Tibial nerve (tissue), 4 donors: ENCODE results near the gene RNF121.

ENCODE experiments used
- EP300 ChIP-seq, 2 donors: sonication (generic); formaldehyde crosslinking; IDR thresholded peaks; one replicate each; pipeline ENCODE4 v1.6.1; 2017; ENCODE audit warnings: antibody characterized with exemption in 2 of 2, mild to moderate bottlenecking in 1 of 2
- POLR2A ChIP-seq, 2 donors: fragments of 450-650 bp; IDR thresholded peaks; one replicate each; pipeline ENCODE4 v1.6.1; 2017; ENCODE audit warnings: antibody characterized with exemption in 2 of 2, mild to moderate bottlenecking in 2 of 2, moderate library complexity in 2 of 2
- TF ChIP-seq, protein P1 (sequence below), 5 experiments: fragments of 200-600 bp in 3 of 5; fragments of 450-650 bp in 2 of 5; sonication (generic) in 3 of 5; IDR thresholded peaks; one replicate each; pipeline ENCODE4 v1.5.1; 2016 to 2019; ENCODE audit warnings: antibody characterized with exemption in 5 of 5, mild to moderate bottlenecking in 3 of 5, moderate library complexity in 2 of 5

DNA sequence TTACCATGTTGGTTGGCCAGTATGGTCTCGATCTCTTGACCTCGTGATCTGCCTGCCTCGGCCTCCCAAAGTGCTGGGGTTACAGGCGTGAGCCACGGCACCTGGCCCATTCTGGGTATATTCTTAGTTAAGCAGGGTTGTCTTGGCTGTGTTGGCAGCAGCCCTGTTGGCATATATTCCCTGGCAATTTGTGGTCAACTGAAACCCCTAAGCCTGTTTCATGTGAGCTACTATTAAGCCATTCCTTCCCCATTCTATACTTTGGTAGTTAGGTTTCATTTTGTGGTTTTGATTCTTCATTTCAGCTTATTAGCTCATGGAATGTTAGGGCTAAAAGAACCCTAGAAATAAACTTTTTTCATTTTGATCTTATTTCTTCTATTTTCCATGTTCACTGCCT is 47.7 kb downstream of the RNF121 start:
- TF ChIP-seq, protein P1, sequence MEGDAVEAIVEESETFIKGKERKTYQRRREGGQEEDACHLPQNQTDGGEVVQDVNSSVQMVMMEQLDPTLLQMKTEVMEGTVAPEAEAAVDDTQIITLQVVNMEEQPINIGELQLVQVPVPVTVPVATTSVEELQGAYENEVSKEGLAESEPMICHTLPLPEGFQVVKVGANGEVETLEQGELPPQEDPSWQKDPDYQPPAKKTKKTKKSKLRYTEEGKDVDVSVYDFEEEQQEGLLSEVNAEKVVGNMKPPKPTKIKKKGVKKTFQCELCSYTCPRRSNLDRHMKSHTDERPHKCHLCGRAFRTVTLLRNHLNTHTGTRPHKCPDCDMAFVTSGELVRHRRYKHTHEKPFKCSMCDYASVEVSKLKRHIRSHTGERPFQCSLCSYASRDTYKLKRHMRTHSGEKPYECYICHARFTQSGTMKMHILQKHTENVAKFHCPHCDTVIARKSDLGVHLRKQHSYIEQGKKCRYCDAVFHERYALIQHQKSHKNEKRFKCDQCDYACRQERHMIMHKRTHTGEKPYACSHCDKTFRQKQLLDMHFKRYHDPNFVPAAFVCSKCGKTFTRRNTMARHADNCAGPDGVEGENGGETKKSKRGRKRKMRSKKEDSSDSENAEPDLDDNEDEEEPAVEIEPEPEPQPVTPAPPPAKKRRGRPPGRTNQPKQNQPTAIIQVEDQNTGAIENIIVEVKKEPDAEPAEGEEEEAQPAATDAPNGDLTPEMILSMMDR (IDR thresholded peaks at IDR 0.05): no peak
- TF ChIP-seq POLR2A (IDR thresholded peaks at IDR 0.05) (no peak), EP300 (IDR thresholded peaks at IDR 0.05) (no peak)
